GM12873 (cell line): ENCODE data around the gene CDCA3.

Experiments used
- TF ChIP-seq, protein P1 (sequence below): IDR thresholded peaks from 2 replicates; pipeline ENCODE4 v1.5.1; 2012; ENCODE audit warnings: low read depth, mild to moderate bottlenecking, moderate library complexity, low read length, control low read depth; ENCODE audit not compliant: insufficient read depth; ENCODE audit errors: missing control alignments

Gene CDCA3

GRCh38 chr12:6824085-6824775, 26.9 kb downstream of the CDCA3 start:
- TF ChIP-seq, protein P1, sequence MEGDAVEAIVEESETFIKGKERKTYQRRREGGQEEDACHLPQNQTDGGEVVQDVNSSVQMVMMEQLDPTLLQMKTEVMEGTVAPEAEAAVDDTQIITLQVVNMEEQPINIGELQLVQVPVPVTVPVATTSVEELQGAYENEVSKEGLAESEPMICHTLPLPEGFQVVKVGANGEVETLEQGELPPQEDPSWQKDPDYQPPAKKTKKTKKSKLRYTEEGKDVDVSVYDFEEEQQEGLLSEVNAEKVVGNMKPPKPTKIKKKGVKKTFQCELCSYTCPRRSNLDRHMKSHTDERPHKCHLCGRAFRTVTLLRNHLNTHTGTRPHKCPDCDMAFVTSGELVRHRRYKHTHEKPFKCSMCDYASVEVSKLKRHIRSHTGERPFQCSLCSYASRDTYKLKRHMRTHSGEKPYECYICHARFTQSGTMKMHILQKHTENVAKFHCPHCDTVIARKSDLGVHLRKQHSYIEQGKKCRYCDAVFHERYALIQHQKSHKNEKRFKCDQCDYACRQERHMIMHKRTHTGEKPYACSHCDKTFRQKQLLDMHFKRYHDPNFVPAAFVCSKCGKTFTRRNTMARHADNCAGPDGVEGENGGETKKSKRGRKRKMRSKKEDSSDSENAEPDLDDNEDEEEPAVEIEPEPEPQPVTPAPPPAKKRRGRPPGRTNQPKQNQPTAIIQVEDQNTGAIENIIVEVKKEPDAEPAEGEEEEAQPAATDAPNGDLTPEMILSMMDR: no peak

GRCh38 chr12:6823182-6824084, 27.7 kb downstream of the CDCA3 start:
- TF ChIP-seq, protein P1: no peak

GRCh38 chr12:6822426-6823135, 28.5 kb downstream of the CDCA3 start:
- TF ChIP-seq, protein P1: no peak

- TF ChIP-seq, protein P1: no peak
Observed at GRCh38 chr12:6821591-6822425, 29.3 kb downstream of the CDCA3 start, which contains the start of gene GPR162. Gene GPR162, plus strand, starts transcription at chr12:6821821. Its CDS starts 2,078 bp downstream, at chr12:6823899.

GRCh38 chr12:6820166-6820565, 30.9 kb downstream of the CDCA3 start:
- TF ChIP-seq, protein P1: no peak

DNA sequence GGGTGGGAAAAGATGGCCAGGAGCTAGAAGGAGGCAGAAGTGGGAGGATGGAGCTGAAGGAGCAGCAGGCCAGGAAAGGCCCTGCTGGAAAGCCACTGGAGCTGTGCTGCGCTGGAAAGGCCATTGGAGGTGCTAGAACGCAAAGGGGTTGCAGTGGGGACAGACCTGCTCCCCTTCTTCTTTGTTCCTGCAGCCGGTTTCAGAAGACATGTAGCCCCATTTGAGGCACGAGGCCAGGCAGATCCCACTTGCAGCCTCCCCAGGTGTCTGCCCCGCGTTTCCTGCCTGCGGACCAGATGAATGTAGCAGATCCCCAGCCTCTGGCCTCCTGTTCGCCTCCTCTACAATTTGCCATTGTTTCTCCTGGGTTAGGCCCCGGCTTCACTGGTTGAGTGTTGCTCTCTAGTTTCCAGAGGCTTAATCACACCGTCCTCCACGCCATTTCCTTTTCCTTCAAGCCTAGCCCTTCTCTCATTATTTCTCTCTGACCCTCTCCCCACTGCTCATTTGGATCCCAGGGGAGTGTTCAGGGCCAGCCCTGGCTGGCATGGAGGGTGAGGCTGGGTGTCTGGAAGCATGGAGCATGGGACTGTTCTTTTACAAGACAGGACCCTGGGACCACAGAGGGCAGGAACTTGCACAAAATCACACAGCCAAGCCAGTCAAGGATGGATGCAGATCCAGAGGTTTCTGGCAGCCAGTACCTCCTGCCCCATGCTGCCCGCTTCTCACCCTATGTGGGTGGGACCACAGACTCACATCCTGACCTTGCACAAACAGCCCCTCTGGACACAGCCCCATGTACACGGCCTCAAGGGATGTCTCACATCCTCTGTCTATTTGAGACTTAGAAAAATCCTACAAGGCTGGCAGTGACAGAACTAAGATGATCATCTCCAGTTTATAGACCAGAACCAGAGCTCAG, 31.7 kb downstream of the CDCA3 start:
- TF ChIP-seq, protein P1: no peak
